Thyroid gland (tissue), 4 donors: ENCODE data around the gene MS4A13. TPM values are rescaled to one million over a fixed set of nuclear protein-coding genes. Genes with fewer than 3 reads are reported as not detected.

Experiments
- DNase-seq, 2 donors: peaks; one replicate each; pipeline ENCODE4 v3.0.0-alpha.2; 2019
- H3K27ac ChIP-seq, 3 donors: fragments of 200-600 bp; sonication (generic); 1 replicate in 2 of 3; 2 replicates in 1 of 3; pipeline ENCODE4 v1.5.1; 2016 to 2019; ENCODE audit warnings: mild to moderate bottlenecking in 1 of 3, moderate library complexity in 1 of 3
- H3K27me3 ChIP-seq: fragments of 200-600 bp; sonication (generic); one replicate; pipeline ENCODE4 v1.5.1; 2019
- H3K36me3 ChIP-seq, 2 donors: fragments of 200-600 bp; sonication (generic); one replicate each; pipeline ENCODE4 v1.5.1; 2016 to 2019
- H3K4me1 ChIP-seq, 2 donors: fragments of 200-600 bp; sonication (generic); one replicate each; pipeline ENCODE4 v1.5.1; 2017 to 2019
- H3K4me3 ChIP-seq, 3 donors: fragments of 200-600 bp; sonication (generic); replicated peaks in 1 of 3; 1 replicate in 2 of 3; 2 replicates in 1 of 3; pipeline ENCODE4 v1.5.1; 2016; ENCODE audit warnings: mild to moderate bottlenecking in 1 of 3
- H3K9me3 ChIP-seq: fragments of 200-600 bp; sonication (generic); one replicate; pipeline ENCODE4 v1.5.1; 2017
- POLR2A ChIP-seq, 2 donors: fragments of 450-650 bp; IDR thresholded peaks; one replicate each; pipeline ENCODE4 v1.6.1; 2017; ENCODE audit warnings: antibody characterized with exemption in 2 of 2, mild to moderate bottlenecking in 2 of 2, moderate library complexity in 1 of 2
- WGBS, 2 donors: methylation state at CpG; one replicate each; pipeline ENCODE4 v1.1.5; 2017; 5-methylcytosine and 5-hydroxymethylcytosine counted together
- intact Hi-C: fragments of 100-400 bp; cut with DNase I; formaldehyde crosslinking; loops from one replicate; pipeline ENCODE4 v1.15.1; 2023
- total RNA-seq, 4 donors: library from RNA; depleted of rRNA; stranded (reverse); fragments of >200 nt; gene quantifications; one replicate each; pipeline ENCODE4 v1.2.3, GENCODE V29; 2016
- TF ChIP-seq, protein P1 (sequence below), 6 experiments: fragments of 200-600 bp in 3 of 6; fragments of 450-650 bp in 3 of 6; sonication (generic) in 3 of 6; IDR thresholded peaks; one replicate each; pipeline ENCODE4 v1.5.1; 2016 to 2019; ENCODE audit warnings: antibody characterized with exemption in 6 of 6, mild to moderate bottlenecking in 2 of 6, inconsistent platforms in 1 of 6, moderate library complexity in 1 of 6

MS4A13 gene
- total RNA-seq, 4 donors from 2014 or later: not detected

DNA sequence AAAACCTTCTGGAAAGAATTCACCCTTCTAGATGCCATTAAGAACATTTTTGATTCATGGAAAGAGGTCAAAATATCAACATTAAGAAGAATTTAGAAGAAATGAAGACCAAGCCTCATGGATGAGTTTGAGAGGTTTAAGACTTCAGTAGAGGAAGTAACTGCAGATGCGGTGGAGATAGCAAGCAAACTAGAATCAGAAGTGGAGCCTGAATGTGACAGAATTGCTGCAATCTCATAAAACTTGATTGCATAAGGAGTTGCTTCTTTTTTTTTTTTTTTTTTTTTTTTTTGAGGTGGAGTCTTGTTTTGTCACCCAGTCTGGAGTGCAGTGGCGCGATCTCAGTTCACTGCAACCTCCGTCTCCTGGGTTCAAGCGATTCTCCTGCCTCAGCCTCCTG, 51.6 kb downstream of the MS4A13 start:
- H3K4me3 ChIP-seq: no peak overlapping the region
- WGBS, 2 donors: 95 to 97% methylated on average over 5 of the region's 5 CpGs
- H3K27ac ChIP-seq: no peak overlapping the region
- intact Hi-C loops: no loop called here
- no peak for DNase-seq
- no peaks in the 10 kb centered on the region for H3K27me3 ChIP-seq
- TF ChIP-seq, protein P1, sequence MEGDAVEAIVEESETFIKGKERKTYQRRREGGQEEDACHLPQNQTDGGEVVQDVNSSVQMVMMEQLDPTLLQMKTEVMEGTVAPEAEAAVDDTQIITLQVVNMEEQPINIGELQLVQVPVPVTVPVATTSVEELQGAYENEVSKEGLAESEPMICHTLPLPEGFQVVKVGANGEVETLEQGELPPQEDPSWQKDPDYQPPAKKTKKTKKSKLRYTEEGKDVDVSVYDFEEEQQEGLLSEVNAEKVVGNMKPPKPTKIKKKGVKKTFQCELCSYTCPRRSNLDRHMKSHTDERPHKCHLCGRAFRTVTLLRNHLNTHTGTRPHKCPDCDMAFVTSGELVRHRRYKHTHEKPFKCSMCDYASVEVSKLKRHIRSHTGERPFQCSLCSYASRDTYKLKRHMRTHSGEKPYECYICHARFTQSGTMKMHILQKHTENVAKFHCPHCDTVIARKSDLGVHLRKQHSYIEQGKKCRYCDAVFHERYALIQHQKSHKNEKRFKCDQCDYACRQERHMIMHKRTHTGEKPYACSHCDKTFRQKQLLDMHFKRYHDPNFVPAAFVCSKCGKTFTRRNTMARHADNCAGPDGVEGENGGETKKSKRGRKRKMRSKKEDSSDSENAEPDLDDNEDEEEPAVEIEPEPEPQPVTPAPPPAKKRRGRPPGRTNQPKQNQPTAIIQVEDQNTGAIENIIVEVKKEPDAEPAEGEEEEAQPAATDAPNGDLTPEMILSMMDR (IDR thresholded peaks at IDR 0.05): no peak
- no peak for TF ChIP-seq POLR2A (IDR thresholded peaks at IDR 0.05)
- H3K36me3 ChIP-seq: no peaks in the 10 kb centered on the region
- no peaks in the 10 kb centered on the region for H3K9me3 ChIP-seq
- H3K4me1 ChIP-seq: no peaks in the 10 kb centered on the region

DNA sequence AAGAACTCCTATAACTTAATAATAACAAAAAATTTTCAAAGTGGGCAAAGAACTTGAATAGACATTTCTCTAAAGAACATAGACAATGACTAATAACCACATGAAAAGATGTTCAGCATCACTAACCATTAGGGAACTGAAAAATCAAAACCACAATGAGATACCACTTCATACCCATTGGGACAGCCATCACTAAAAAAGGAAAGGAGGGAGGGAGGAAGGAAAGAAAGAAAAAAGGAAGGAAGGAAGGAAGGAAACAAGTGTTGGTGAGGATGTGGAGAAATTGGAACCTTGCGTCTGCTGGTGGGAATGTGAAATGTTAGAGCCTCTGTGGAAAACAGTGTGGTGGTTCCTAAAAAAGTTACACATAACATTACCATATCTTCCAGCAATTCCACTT, 55.8 kb downstream of the MS4A13 start:
- Histone ChIP-seq H3K36me3 (no peaks in the 10 kb centered on the region), H3K4me1 (no peaks in the 10 kb centered on the region), H3K27ac (no peak overlapping the region), H3K4me3 (no peak overlapping the region), H3K27me3 (no peaks in the 10 kb centered on the region), H3K9me3 (no peaks in the 10 kb centered on the region)
- 75 to 83% methylated on average over 1 of the region's 1 CpG for WGBS, 2 donors
- no peak for TF ChIP-seq POLR2A (IDR thresholded peaks at IDR 0.05)
- TF ChIP-seq, protein P1 (IDR thresholded peaks at IDR 0.05): no peak
- DNase-seq: no peak
- intact Hi-C loops: no loop called here

DNA sequence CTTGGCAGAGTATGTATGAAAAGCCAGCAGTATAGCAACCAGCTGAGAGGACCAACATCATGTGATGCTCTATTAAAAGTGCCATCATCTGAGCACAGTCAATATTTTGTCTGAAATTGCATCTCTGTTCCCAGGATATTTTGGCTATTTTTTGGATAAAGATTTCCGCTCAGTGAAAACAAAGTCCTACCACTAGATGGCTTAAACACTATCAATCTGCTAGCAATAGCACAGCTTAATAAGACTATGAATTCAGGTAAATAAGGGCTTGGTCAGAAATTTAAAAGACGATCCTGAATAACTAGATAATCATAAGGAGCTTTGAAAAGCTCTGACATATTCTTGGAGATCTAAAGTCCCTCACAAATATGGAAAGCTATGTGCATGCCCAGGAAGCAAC, 74.4 kb downstream of the MS4A13 start:
- Histone ChIP-seq H3K9me3 (no peaks in the 10 kb centered on the region), H3K27me3 (no peaks in the 10 kb centered on the region), H3K4me1 (no peaks in the 10 kb centered on the region), H3K36me3 (no peaks in the 10 kb centered on the region), H3K4me3 (no peak overlapping the region), H3K27ac (no peak overlapping the region)
- no peak for TF ChIP-seq POLR2A (IDR thresholded peaks at IDR 0.05)
- TF ChIP-seq, protein P1 (IDR thresholded peaks at IDR 0.05): no peak
- no peak for DNase-seq
- WGBS, 2 donors: 61 to 71% methylated on average over 2 of the region's 2 CpGs
- intact Hi-C loops: no loop called here

Other genes starting within 250 kb of the MS4A13 start
- gene MS4A4A, start 234.7 kb upstream of the MS4A13 start, total RNA-seq: 10 to 100 TPM in 1 of 4 donors, 1 to 10 TPM in 3; 4.1 to 53.9 (median 7.9) TPM
- gene MS4A6E, start 188.1 kb upstream of the MS4A13 start, total RNA-seq: not detected
- gene MS4A7, start 136.9 kb upstream of the MS4A13 start, total RNA-seq: 10 to 100 TPM in 1 of 4 donors, 1 to 10 TPM in 3; 6.1 to 44.2 (median 7.0) TPM
- 1 to 10 TPM in 2 of 4 donors, under 1 TPM in 2; 0.49 to 1.6 (median 0.92) TPM for gene MS4A14, start 118.9 kb upstream of the MS4A13 start, total RNA-seq
- not detected for gene MS4A5, start 85.8 kb upstream of the MS4A13 start, total RNA-seq
- gene MS4A1, start 59.5 kb upstream of the MS4A13 start, total RNA-seq: under 1 TPM in 2 of 4 donors, not detected in 2; 0.13 to 0.25 TPM
- not detected for gene MS4A12, start 22.6 kb upstream of the MS4A13 start, total RNA-seq
- not detected for gene MS4A8, start 184.2 kb downstream of the MS4A13 start, total RNA-seq
- not detected for gene MS4A18, start 209.3 kb downstream of the MS4A13 start, total RNA-seq
- gene MS4A15, start 241.5 kb downstream of the MS4A13 start, total RNA-seq: not detected